D721Med (cell line): ENCODE measurements around the gene PUDP.
"Not testable (repeated sequence)": the region's sequence is repeated elsewhere in the genome, so short reads cannot be mapped to it uniquely, and the experiment has no call there.

ENCODE experiments used
- DNase-seq: peaks from one replicate; pipeline ENCODE4 v3.0.0; 2011; ENCODE audit warnings: low spot score; ENCODE audit not compliant: insufficient read length
- FAIRE-seq: peaks from 2 replicates; lab custom pipeline; 2011; peaks lifted over from hg19 to GRCh38; lab: Jason Lieb, UNC
- TF ChIP-seq, protein P1 (sequence below): IDR thresholded peaks from 2 replicates; pipeline ENCODE4 v1.5.1; 2012; ENCODE audit warnings: mild to moderate bottlenecking, control low read depth; ENCODE audit not compliant: insufficient read depth; ENCODE audit errors: missing control alignments

The PUDP gene

DNA sequence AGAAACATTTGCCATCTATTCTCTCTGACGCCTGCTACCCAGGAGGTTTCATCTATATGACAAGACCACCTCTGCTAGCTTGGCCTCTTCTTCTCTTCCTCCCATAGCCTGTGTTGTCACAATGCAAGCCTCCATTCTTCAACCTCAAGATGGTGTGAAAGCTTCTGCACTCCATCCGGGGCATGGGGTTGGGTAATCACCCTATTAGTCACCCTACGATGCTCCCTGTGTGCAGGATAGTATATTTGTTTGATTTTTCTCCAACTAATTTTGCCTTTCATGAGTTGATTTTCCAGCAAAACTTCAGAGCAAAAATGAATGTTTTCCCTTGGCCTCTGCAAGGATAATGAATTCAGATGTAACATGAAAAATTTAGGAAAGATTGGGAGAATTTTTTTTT, 128.4 kb downstream of the PUDP start:
- DNase-seq (no peak), FAIRE-seq (no peak)
- TF ChIP-seq, protein P1, sequence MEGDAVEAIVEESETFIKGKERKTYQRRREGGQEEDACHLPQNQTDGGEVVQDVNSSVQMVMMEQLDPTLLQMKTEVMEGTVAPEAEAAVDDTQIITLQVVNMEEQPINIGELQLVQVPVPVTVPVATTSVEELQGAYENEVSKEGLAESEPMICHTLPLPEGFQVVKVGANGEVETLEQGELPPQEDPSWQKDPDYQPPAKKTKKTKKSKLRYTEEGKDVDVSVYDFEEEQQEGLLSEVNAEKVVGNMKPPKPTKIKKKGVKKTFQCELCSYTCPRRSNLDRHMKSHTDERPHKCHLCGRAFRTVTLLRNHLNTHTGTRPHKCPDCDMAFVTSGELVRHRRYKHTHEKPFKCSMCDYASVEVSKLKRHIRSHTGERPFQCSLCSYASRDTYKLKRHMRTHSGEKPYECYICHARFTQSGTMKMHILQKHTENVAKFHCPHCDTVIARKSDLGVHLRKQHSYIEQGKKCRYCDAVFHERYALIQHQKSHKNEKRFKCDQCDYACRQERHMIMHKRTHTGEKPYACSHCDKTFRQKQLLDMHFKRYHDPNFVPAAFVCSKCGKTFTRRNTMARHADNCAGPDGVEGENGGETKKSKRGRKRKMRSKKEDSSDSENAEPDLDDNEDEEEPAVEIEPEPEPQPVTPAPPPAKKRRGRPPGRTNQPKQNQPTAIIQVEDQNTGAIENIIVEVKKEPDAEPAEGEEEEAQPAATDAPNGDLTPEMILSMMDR = no peak

GRCh38 chrX:7012262-7012834, 135.6 kb downstream of the PUDP start:
- FAIRE-seq, DNase-seq: not testable (repeated sequence)

DNA sequence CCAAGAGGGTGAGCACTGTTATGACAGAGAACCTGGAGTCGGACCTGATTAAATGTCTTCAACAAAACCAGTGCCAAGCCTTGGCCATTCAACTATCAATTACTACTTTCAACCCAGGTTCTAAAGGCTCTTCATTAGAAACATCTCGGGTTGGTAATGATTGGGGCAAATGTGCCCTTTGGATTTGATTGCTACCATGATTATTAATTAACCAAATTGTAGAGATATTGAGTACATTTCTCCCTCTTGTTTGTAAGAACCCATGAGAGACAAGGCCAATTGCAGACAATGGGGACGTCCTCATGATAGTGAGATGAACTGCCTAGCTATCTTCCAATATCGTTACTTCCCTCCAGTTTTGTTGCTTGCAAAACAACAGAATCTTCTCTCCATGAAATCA, 137.1 kb downstream of the PUDP start:
- not testable (repeated sequence) for DNase-seq, FAIRE-seq

DNA sequence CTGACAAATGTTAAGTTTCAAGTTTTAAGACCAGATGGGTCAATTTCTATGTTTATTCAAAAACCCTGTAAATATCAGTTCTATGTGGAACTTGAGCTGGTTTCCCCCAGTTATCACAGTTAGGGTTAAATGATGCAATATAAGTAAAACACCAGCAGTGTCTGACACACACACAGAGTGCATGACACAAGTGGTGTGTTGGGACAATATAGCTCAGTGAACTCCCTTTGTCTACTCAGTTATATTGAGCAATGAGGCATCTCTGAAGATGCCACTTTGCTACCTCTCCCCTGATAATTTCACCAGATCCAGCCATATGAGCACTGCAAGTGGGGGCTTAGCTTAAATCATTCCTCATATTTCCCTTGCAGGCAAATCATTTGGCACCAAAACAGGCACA, 140.6 kb downstream of the PUDP start:
- not testable (repeated sequence) for DNase-seq, FAIRE-seq
